HFF-Myc (cell line): Measurements from ENCODE around the gene STYK1.

Experiments used
- DNase-seq: peaks from one replicate; pipeline ENCODE4 v3.0.0-alpha.2; 2011; ENCODE audit warnings: low read depth; ENCODE audit errors: extremely low read depth
- H3K4me3 ChIP-seq: replicated peaks from 2 replicates; pipeline ENCODE4 v1.5.1; 2011; ENCODE audit warnings: low read depth, mild to moderate bottlenecking, control low read depth, low read length
- TF ChIP-seq, protein P1 (sequence below): IDR thresholded peaks from 2 replicates; pipeline ENCODE4 v1.5.1; 2012; ENCODE audit warnings: mild to moderate bottlenecking, low read depth, low read length, control low read depth; ENCODE audit errors: missing control alignments

STYK1 gene

DNA sequence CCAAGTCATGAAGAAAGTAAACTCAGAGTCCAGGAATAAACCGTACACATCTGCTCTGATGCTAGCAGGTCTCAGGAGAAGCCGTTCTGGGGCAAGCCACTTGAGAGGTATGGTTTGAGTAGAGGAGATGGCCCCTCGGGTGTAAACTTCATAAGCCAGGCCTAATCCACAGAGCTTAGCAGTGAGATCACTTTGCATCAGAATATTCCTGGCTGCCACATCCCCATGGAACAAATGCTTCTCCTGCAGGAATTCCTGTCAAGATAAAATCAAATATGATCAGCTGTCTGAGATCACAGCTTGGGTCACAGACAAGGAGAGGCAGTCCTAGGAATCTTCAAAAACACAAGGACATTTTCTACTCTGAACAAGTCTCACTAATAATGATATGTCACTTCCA, 49.2 kb downstream of the STYK1 start:
- TF ChIP-seq, protein P1, sequence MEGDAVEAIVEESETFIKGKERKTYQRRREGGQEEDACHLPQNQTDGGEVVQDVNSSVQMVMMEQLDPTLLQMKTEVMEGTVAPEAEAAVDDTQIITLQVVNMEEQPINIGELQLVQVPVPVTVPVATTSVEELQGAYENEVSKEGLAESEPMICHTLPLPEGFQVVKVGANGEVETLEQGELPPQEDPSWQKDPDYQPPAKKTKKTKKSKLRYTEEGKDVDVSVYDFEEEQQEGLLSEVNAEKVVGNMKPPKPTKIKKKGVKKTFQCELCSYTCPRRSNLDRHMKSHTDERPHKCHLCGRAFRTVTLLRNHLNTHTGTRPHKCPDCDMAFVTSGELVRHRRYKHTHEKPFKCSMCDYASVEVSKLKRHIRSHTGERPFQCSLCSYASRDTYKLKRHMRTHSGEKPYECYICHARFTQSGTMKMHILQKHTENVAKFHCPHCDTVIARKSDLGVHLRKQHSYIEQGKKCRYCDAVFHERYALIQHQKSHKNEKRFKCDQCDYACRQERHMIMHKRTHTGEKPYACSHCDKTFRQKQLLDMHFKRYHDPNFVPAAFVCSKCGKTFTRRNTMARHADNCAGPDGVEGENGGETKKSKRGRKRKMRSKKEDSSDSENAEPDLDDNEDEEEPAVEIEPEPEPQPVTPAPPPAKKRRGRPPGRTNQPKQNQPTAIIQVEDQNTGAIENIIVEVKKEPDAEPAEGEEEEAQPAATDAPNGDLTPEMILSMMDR, result no peak
- DNase-seq, result no peak
- no peak overlapping the region for H3K4me3 ChIP-seq

DNA sequence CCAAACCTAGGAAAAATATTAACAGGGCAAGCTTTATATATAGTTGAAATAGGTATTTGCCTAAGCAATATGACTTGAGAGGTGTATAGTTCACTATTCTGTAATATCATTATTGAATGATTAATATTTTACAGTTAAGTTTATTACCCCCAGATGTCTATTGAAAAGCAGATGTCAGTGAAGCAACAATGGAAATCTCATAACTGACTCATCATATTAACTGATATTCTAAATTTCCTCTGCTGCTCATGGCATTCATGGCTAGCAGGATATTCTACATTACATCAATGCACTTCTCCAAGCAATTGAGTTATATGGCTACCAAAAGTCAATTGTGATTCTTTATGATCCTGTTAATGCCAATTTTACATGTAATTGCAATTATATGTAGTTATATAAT, 50.7 kb downstream of the STYK1 start:
- H3K4me3 ChIP-seq, result no peak overlapping the region
- DNase-seq, result no peak
- TF ChIP-seq, protein P1, result no peak

DNA sequence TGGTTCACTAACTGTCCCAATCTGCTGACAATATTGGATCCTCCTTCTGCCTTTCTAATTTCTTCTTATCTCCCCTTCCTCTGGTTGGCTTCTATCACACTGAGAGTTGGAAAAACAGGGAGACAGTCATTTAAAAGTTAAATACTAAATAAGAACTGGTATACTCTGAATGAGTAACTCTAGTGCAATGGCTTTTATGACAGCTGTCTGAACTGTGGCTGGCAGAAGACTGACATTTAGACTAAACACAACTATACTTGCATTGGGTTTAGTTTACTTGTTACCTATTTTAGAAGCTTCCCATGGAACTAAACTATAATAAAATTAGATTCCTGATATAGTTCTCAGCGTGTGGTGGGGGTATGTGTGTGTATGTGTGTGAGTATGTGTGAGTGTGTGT, 52.6 kb downstream of the STYK1 start:
- TF ChIP-seq, protein P1, result no peak

GRCh38 chr12:10620078-10620779, 53.6 kb downstream of the STYK1 start:
- H3K4me3 ChIP-seq, result no peak overlapping the region
- no peak for DNase-seq
- TF ChIP-seq, protein P1, result no peak

More for the DNA sequence above, 52.6 kb downstream of the STYK1 start:
- H3K4me3 ChIP-seq, result no peak overlapping the region
- no peak for DNase-seq

DNA sequence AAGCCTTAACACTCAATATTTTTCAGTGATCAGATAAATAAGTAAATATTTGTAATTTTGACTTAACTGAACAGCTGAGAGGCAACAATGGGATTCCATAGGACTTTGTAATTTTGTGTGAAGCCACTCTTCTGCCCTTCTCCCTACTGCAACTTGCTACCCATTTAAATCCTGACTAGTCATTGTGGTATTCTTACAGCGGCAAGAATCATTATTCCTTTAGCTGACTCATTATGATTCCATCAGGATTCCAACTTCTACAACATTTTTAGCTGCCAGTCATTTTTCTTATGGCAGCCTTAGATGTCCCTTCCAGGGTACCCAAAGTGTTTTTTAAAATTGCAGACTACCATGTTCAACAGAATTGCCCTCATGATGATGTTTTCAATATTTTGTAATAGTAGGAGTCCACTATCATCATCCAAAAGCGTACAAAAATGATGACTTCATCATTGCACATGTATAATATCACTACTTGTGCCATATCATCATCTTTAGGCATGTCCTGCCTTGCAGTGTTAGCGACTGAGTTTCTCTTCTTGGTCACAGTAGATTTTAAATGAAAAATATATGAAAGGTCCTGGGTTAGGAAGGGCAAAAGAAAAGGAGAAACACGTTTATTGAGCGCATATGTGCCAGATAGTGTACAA, 55.4 kb downstream of the STYK1 start:
- TF ChIP-seq, protein P1, result no peak
- no peak overlapping the region for H3K4me3 ChIP-seq
- DNase-seq, result no peak

DNA sequence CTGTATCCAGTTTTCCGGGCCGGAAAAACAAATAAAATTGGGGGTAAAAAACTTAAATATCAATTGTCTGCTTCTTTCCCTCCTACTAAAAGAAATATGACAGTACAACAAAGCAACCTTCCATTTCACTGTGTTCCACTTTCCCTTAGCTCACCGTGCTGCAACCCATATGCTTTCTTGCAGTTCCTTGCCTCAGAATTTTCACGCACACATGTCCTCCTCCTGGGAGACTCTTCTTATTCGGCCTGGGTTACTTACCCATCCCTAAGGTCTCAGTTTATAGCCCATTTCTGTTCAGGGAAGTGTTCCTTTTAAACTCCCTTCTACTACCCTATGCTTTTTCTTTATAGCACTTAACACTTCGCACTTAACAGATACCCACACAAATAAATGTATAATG, 56.0 kb downstream of the STYK1 start:
- no peak overlapping the region for H3K4me3 ChIP-seq
- TF ChIP-seq, protein P1, result no peak
- DNase-seq, result no peak
